GM19025 (cell line): ENCODE results near the gene NLRC5.
"Not testable (repeated sequence)": the region's sequence is repeated elsewhere in the genome, so short reads cannot be mapped to it uniquely, and the experiment has no call there.

Experiments used
- ATAC-seq: cut with Tn5 transposase; IDR thresholded peaks from one replicate; pipeline ENCODE4 v1.9.1; 2021; ENCODE audit warnings: mild to moderate bottlenecking, low read depth, moderate library complexity; ENCODE audit not compliant: unreplicated experiment

NLRC5 gene

DNA sequence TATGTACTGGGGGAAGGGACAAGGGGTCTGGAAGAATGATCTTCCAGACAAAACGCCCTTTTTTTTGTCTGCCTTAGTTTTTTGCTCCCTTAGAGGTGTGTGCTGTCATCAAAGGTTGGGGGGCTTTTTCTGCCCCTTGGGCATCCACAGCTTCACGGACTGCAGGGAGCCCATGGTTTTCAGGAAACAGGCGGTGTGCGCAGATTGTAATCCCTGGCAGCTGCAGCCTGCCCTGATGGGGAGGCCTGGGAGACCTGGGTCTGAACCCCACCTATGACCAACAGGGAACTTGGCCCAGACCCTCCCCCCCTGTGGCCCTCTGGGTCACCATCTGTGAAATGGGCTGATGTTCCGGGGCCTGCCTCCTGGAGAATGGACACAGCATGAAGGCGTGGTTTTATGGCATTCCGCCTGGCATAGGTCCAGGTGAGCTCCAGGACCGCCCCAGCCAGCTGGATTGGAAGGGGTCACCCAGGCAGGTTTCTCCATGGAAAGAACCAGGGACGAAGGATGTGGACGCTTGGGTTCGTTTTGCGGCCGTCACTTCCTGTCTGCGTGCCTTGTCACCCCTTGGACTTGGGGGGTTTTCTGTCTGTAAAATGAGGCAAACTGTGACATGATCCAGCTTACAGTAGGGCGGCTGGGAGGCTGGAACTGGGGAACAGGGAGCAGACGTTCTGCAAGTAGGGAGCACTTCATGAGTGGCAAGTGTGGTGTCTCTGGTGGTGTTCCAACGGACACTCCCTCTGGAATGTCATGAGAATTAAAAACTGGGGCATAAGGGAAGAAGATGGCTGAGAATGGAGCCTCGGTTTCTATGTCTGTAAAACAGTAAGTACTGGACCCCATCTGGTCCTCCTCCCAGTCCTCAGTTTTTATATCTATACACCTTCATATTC lies 104.6 kb downstream of the NLRC5 start:
- ATAC-seq = no peak

GRCh38 chr16:57094911-57095310 lies 105.6 kb downstream of the NLRC5 start:
- no peak for ATAC-seq

GRCh38 chr16:57096192-57096591 lies 106.8 kb downstream of the NLRC5 start:
- ATAC-seq = no peak

GRCh38 chr16:57096793-57097192 lies 107.4 kb downstream of the NLRC5 start:
- ATAC-seq = no peak

DNA sequence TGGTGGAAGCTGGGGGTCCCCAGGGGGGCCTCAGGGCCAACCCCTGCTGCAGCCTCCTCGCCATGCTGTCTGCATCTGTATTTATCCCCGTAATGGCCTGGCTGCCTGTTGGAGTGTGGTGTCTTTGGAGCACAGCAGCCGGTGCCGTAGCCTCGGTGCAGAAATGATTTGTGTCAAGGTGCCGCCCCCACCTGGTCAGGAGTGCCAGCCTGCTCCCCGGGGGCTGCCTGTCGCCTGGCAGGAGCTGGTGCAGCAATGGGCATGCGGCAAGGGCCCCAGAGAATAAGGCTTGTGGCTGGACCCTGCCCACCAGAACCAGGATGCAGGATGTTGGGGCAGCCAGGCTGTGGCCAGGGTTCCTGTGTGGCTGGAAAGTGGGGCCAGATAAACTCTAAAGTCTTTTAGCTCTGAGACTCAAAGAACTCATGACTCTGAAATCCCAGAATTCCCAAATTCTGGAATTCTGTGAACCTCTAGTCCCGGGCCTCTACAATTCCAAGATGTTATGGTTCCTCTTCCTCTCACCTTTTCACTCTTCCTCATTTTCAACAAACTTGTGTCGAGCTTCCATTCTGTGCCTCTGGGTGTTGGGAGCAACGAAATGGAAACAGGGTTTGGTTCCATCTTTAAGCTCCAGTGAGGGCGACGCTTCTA lies 109.0 kb downstream of the NLRC5 start:
- ATAC-seq = no peak

- not testable (repeated sequence) for ATAC-seq
Measured at GRCh38 chr16:57099965-57100364, 110.6 kb downstream of the NLRC5 start.

- no peak for ATAC-seq
Measured at GRCh38 chr16:57100445-57100844, 111.1 kb downstream of the NLRC5 start.

DNA sequence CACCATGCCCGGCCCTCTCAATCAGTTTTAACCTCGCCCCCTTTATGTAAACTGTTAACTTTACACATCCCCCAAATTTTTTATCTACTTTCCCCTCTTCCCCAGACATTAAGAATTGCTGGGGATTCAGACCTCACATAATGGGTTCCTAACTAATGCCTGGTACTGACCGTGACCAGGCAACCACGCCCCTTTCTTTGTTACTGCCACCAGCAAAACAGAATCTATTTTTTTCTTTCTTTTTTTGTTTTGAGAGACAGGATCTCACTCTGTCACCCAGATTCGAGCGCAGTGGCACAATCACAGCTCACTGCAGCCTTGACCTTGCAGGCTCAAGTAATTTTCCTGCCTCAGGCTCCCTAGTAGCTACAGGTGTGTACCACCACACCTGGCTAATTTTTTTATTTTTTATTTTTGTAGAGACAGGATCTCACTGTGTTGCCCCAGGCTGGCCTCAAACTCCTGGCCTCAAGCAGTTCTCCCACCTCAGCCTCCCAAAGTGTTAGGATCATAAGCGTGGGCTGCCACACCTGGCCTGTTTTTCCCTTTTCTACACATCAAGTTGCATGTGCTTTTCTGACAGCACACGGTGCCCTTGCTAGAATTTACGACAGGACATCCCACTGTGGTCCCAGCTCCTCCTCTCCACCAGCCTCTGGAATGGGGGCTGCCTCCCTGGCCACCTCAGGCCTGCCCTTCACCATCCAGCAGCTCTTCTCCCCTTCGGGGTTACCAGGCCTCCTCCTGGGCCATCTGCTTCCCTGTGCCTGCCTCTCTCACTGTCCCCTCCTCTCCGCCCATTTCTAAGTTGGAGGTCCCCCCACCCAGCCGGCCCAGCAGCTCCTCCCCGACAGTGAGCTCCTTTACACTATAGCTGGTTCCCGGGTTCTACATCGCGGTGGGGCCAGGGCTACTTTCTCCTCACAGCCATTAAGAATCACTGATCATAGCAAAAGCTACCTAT lies 113.8 kb downstream of the NLRC5 start:
- no peak for ATAC-seq

DNA sequence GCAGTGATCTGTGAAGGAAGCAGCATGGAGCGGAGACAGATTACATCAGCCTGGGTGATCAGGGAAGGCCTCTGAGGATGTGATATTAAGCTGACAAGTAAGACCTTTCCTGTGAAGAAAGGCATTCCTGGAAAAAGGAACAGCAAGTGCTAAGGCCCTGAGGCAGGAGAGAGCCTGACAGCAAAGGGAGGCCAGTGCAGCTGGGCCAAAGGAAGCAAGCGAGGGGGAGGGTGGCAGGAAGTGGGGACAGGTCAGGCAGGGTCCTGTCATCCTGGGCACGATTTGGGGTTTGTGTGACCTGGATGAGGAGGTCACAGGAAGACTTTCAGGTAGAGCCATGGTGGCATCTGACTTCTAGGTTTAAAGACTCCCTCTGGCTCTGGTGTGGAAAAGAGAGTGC lies 115.3 kb downstream of the NLRC5 start:
- no peak for ATAC-seq

GRCh38 chr16:57105184-57105583 lies 115.8 kb downstream of the NLRC5 start:
- no peak for ATAC-seq

DNA sequence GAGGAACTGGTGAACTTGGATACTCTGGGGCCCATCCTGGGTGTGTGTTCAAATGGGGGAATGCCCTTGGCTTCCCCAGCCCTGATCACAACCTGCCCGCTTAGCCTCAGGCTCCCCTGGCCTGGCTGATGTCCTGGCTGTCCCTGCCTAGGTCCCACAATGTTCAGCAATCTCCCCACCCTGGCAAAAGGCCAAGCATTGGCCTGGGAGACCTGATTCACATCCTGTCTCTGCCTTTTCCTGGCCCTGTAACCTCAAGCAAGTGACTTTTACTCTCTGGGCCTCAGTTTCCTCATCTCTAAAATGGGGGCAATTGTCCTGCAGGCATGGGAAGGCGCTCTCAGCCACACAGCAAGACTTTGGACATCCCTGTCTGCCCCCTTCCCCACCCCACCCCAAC lies 117.4 kb downstream of the NLRC5 start:
- ATAC-seq = no peak

DNA sequence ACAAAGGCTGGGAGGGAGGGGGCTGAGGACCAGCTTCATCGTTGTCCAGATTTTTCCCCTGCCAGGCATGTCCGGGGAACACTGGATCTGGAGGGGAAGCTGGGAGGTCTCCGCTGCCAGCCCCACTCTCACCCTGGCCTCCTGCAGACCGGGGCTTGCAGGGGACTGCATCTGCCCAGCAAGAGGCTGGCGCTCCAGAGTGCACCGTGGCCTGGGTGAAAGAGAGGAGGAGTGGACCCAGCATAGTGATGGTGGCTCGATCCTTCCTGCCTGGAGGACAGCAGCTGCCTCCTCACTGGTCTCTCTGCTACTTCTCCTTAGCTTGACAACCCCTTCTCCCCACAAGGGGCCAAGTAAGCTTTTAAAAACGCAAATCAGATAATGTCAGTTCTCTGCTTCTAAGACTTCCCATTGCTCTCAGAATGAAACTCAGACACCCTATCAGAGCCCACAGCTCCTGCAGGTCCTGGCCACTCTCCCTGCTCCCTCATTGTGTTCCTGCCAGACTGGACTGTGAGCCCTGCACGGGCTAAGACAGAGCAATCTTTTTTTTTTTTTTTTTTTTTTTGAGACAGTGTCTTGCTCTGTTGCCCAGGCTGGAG lies 118.1 kb downstream of the NLRC5 start:
- ATAC-seq = no peak

DNA sequence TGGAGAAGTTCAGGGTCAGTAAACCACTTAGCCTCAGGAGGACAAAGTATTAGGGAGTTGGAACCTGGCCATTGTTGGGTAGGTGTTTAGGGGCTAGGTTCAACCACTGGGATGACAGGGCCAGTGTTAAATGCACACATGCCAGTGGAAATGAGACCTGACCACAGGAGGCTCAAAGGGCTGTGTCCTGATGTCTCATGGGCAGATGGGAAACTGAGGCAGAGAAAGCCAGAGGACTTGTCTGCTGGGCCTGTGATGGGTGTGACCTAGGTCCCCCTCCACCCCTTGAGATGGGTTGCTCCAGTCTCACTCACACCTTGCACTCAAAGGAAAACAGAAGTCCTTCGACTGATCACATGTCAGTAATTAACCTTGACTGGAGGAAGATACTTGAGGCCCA lies 119.1 kb downstream of the NLRC5 start:
- ATAC-seq = no peak

DNA sequence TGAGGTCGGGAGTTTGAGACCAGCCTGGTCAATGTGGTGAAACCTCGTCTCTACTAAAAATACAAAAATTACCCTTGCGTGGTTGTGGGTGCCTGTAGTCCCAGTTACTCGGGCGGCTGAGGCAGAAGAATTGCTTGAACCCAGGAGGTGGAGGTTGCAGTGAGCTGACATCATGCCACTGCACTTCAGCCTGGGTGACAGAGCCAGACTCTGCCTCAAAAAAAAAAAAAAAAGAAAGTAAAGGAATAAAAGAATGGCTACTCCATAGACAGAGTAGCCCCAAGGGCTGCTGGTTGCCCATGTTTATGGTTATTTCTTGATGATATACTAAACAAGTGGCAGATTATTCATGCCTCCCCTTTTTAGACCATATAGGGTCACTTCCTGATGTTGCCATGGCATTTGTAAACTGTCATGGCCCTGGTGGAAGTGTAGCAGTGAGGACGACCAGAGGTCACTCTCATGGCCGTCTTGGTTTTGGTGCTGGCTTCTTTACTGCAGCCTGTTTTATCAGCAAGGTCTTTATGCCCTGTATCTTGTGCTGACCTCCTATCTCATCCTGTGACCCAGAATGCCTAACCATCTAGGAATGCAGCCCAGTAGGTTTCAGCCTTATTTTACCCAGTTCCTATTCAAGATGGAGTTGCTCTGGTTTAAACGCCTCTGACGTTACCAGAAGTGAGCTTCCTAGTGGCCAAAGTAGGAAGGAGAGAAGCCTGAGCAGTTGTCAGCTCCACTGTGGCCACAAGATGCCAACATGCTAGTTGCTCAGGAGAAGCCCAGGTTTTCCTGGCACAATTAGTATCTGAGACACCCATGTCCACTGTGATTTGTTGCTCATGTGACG lies 120.1 kb downstream of the NLRC5 start:
- ATAC-seq = not testable (repeated sequence)

- ATAC-seq = no peak
Measured at GRCh38 chr16:57110937-57111336, 121.6 kb downstream of the NLRC5 start.

DNA sequence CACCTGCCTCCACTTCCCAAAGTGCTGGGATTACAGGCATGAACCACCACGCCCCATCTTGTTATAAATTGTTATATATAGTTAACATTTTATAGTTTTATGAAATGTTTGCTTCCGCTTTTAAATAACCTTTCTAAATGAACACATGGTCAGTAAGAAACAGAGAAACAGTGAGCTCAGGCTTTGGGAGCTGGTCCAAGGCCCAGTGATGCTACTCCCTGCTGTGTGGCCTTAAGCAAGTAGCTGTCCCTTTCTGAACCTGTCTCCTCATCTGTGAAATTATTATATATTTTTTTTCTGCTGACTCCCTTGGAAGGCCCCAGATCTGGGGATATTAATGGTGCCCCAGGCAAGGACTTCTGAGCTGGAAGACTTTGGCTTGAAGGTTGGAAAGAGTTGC lies 122.1 kb downstream of the NLRC5 start:
- no peak for ATAC-seq

- no peak for ATAC-seq
Measured at GRCh38 chr16:57112403-57113041, 123.2 kb downstream of the NLRC5 start.

GRCh38 chr16:57113042-57113453 lies 123.7 kb downstream of the NLRC5 start:
- ATAC-seq = no peak

DNA sequence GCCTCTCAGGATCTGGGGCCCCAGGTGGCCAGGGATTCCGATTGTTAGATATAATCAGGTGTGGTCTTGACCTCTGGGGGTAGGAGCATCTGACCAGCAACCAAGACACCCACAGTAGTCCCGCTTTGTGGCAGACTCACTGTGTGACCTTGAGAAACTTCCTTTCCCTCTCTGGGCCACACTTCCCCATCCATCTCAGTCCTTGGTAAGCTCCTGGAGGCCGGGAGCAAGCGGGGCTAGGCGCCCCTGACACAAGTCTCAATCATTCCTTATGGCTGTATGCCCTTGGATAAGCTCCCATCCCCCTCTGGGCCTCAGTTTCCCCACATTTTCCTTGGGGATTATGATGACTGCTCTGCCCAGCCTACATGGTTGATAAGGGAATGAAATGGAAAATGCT lies 124.3 kb downstream of the NLRC5 start:
- no peak for ATAC-seq
